ENCODE results near the gene CYTH3. TPM values are rescaled to one million over a fixed set of nuclear protein-coding genes. Genes with fewer than 3 reads are reported as not detected.

Gene CYTH3
- total RNA-seq, 1 donor from 2014 or later = 20.1 TPM

- Mint-ChIP-seq H3K9me3 (ENCODE audit: unreplicated experiment) (peaks cover 2% of the 10 kb centered on the region), H3K27ac (ENCODE audit: unreplicated experiment) (no peak overlapping the region), H3K4me3 (ENCODE audit: unreplicated experiment) (no peak overlapping the region), H3K4me1 (ENCODE audit: low read depth, unreplicated experiment) (peaks cover 4% of the 10 kb centered on the region), H3K27me3 (ENCODE audit: unreplicated experiment) (no peaks in the 10 kb centered on the region), H3K36me3 (ENCODE audit: unreplicated experiment) (no peaks in the 10 kb centered on the region)
- DNase-seq = no peak
- no peak for TF ChIP-seq CTCF (IDR thresholded peaks at IDR 0.05; ENCODE audit: partially characterized antibody, unreplicated experiment)
Measured at GRCh38 chr7:6262221-6262620, 10.2 kb downstream of the CYTH3 start.

GRCh38 chr7:6261699-6262098 is 10.7 kb downstream of the CYTH3 start:
- DNase-seq = no peak
- Mint-ChIP-seq H3K27me3 (ENCODE audit: unreplicated experiment) (no peaks in the 10 kb centered on the region), H3K36me3 (ENCODE audit: unreplicated experiment) (no peaks in the 10 kb centered on the region), H3K4me3 (ENCODE audit: unreplicated experiment) (no peak overlapping the region), H3K9me3 (ENCODE audit: unreplicated experiment) (peaks cover 2% of the 10 kb centered on the region), H3K27ac (ENCODE audit: unreplicated experiment) (no peak overlapping the region), H3K4me1 (ENCODE audit: low read depth, unreplicated experiment) (peaks cover 4% of the 10 kb centered on the region)
- no peak for TF ChIP-seq CTCF (IDR thresholded peaks at IDR 0.05; ENCODE audit: partially characterized antibody, unreplicated experiment)

- no peak overlapping the region for H3K27ac Mint-ChIP-seq (ENCODE audit: unreplicated experiment)
- peaks cover 9% of the 10 kb centered on the region for H3K4me1 Mint-ChIP-seq (ENCODE audit: low read depth, unreplicated experiment)
Measured at GRCh38 chr7:6260291-6261187, 11.9 kb downstream of the CYTH3 start.

GRCh38 chr7:6259257-6259656 is 13.2 kb downstream of the CYTH3 start:
- Mint-ChIP-seq H3K27ac (ENCODE audit: unreplicated experiment) (no peak overlapping the region), H3K36me3 (ENCODE audit: unreplicated experiment) (no peaks in the 10 kb centered on the region), H3K9me3 (ENCODE audit: unreplicated experiment) (no peaks in the 10 kb centered on the region), H3K27me3 (ENCODE audit: unreplicated experiment) (no peaks in the 10 kb centered on the region), H3K4me1 (ENCODE audit: low read depth, unreplicated experiment) (peaks cover 15% of the 10 kb centered on the region), H3K4me3 (ENCODE audit: unreplicated experiment) (no peak overlapping the region)
- no peak for TF ChIP-seq CTCF (IDR thresholded peaks at IDR 0.05; ENCODE audit: partially characterized antibody, unreplicated experiment)
- DNase-seq = no peak

More at GRCh38 chr7:6260291-6261187, 11.9 kb downstream of the CYTH3 start:
- no peak for DNase-seq
- H3K27me3 Mint-ChIP-seq (ENCODE audit: unreplicated experiment) = no peaks in the 10 kb centered on the region
- no peak overlapping the region for H3K4me3 Mint-ChIP-seq (ENCODE audit: unreplicated experiment)
- no peak for TF ChIP-seq CTCF (IDR thresholded peaks at IDR 0.05; ENCODE audit: partially characterized antibody, unreplicated experiment)
- H3K9me3 Mint-ChIP-seq (ENCODE audit: unreplicated experiment) = peaks cover 2% of the 10 kb centered on the region
- no peaks in the 10 kb centered on the region for H3K36me3 Mint-ChIP-seq (ENCODE audit: unreplicated experiment)

Measured in glutamatergic neuron (in vitro differentiated cells).